ENCODE measurements around the gene LRRTM1. TPM values are rescaled to one million over a fixed set of nuclear protein-coding genes. Genes with fewer than 3 reads are reported as not detected.

The LRRTM1 gene
- total and polyA plus RNA-seq, 8 donors: 0.04 to 0.63 (median 0.09) TPM; not detected in 4

DNA sequence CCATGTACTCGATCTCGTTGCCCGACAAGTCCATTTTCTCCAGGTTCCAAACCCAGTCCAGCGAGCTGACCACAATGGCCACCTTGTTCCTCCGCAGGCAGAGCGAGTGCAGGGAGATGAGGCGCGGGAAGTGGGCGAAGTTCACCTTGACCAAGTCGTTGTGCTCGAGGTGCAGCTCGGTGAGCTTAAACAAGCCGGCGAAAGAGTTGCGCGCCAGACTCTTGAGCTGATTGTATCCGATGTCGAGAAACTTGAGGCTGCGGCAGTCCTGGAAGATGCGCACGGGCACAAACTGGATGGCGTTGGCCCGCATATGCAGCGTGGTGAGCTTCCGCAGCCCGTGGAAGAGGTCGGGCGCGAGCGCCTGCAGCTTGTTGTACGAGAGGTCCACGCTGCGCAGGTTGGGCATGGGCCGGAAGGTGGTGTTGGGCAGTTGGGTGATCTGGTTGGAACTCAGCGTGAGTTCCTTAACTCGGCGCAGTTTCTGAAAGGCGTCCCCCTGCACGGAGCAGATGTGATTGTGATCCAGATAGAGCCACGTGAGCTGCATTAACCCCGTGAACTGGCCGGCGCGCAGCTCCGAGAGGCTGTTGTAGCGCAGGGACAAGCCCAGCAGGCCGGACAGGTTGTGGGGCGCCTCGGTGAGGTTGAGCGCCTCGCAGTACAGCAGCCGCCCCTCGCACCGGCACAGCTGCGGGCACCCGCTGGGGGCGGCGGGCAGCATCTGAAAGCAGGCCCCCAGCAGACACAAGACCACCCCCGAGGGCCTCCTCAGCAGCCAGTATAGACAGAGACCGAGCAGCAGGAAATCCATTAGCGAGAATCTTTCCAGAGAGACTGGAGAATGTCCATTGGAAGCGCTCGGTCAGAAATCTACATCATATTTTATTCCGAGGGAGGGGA is 1.3 kb downstream of the LRRTM1 start:
- TF ChIP-seq, protein P1, sequence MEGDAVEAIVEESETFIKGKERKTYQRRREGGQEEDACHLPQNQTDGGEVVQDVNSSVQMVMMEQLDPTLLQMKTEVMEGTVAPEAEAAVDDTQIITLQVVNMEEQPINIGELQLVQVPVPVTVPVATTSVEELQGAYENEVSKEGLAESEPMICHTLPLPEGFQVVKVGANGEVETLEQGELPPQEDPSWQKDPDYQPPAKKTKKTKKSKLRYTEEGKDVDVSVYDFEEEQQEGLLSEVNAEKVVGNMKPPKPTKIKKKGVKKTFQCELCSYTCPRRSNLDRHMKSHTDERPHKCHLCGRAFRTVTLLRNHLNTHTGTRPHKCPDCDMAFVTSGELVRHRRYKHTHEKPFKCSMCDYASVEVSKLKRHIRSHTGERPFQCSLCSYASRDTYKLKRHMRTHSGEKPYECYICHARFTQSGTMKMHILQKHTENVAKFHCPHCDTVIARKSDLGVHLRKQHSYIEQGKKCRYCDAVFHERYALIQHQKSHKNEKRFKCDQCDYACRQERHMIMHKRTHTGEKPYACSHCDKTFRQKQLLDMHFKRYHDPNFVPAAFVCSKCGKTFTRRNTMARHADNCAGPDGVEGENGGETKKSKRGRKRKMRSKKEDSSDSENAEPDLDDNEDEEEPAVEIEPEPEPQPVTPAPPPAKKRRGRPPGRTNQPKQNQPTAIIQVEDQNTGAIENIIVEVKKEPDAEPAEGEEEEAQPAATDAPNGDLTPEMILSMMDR (IDR thresholded peaks at IDR 0.05): no peak
- ATAC-seq (peak in 2 of 4 donors; percentile 39 to 43), FAIRE-seq (no peak), DNase-seq (peak in 2 of 6 donors; percentile 54 to 65)
- peaks cover 0 to 32% (median 0%) of the 10 kb centered on the region in 4 donors for H3K27me3 ChIP-seq
- H3K36me3 ChIP-seq: no peaks in the 10 kb centered on the region
- intact Hi-C loops (cut with DNase I): no loop called here
- no peaks in the 10 kb centered on the region for H3K4me1 ChIP-seq
- peak overlapping the region in 1 of 4 donors; percentile 14 for H3K4me3 ChIP-seq
- WGBS, 2 donors: 1 to 2% methylated on average over 63 to 64 of the region's 64 CpGs
- no peaks in the 10 kb centered on the region for H3K9me3 ChIP-seq
- no peak overlapping the region for H3K27ac ChIP-seq

DNA sequence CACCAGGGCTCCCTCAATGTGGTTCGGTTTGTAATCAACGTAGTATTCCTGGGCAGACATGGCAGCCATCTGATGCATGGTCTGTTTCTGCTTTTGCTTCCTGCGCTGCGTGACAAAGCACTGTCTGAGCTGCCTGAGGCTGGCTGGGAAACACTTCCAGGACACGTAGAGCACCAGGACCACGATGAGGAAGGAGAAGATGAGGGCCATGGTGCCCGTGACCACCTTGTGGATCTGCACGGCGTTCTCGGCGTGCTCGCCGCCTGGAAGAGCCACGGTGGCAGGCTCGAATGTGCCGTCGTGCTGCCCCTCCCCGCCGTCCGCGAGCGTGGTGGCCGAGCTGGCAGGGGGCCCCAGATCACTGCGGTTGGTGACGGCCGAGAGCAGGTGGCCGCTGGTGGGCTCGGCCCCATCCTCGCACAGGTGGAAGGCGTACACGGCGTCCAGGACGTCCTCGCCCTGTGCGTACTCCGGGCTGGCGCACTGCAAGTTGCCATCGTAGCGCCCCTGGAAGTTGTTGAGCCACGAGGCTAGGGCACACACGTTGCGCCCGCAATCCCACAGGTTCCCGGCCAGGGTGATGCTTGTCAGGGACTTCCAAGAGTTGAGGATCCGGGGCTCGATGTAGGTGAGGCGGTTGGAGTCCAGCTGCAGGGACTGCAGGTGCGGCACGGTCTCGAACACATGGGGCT is 2.1 kb downstream of the LRRTM1 start:
- Histone ChIP-seq H3K27ac (no peak overlapping the region), H3K27me3 (peaks cover 0 to 36% (median 0%) of the 10 kb centered on the region in 4 donors), H3K4me1 (no peaks in the 10 kb centered on the region), H3K36me3 (no peaks in the 10 kb centered on the region), H3K9me3 (no peaks in the 10 kb centered on the region), H3K4me3 (no peak overlapping the region)
- peak in 2 of 6 donors; percentile 50 to 61 for DNase-seq
- WGBS, 2 donors: 3 to 4% methylated on average over 50 of the region's 50 CpGs
- intact Hi-C loops (cut with DNase I): no loop called here
- peak in 1 of 4 donors; percentile 19 for ATAC-seq
- FAIRE-seq: no peak
- TF ChIP-seq, protein P1 (IDR thresholded peaks at IDR 0.05): no peak

DNA sequence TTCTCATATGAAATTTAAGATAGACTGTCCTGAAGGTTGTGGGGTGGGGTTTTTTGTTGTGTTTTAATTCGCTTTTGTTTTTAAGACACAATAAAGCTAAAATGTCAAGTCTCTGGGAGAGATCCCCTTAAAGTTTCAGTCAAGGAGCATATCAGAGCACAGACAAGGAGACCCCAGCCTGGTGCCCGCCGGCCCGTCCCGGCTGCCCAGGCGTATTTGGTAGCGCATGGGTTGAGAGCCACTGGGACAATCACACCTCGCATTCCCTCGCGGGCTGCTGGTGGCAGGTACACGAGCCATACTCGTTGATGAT is 2.6 kb downstream of the LRRTM1 start:
- H3K36me3 ChIP-seq: no peaks in the 10 kb centered on the region
- H3K27ac ChIP-seq: no peak overlapping the region
- FAIRE-seq (no peak), DNase-seq (no peak), ATAC-seq (peak in 1 of 4 donors; percentile 12)
- no peaks in the 10 kb centered on the region for H3K4me1 ChIP-seq
- no peaks in the 10 kb centered on the region for H3K9me3 ChIP-seq
- TF ChIP-seq, protein P1 (IDR thresholded peaks at IDR 0.05): no peak
- 14 to 30% methylated on average over 12 of the region's 12 CpGs for WGBS, 2 donors
- H3K27me3 ChIP-seq: peaks cover 0 to 36% (median 0%) of the 10 kb centered on the region in 4 donors
- intact Hi-C loops (cut with DNase I): no loop called here
- H3K4me3 ChIP-seq: no peak overlapping the region

DNA sequence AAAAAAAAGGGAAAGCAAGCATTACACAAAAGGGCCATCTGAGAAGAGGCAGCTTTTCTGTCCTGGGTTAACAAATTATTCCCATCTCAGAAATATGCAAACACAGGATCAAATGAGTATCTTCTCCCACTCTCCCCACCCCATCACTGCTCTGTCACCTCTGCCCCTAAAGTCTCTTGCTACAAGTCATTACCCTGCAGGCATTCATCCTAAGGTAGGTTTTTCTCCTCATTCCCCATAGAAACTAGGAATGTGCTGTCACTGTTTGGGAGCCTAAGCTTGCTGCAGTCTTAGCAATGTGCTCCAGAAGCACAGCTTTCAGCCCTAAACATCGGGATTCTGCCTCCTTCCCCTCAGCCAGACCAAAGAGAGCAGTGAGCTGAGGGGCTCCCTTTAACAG is 3.6 kb downstream of the LRRTM1 start:
- H3K9me3 ChIP-seq: no peaks in the 10 kb centered on the region
- intact Hi-C loops (cut with DNase I): no loop called here
- FAIRE-seq (no peak), DNase-seq (no peak), ATAC-seq (no peak)
- no peaks in the 10 kb centered on the region for H3K36me3 ChIP-seq
- no peak overlapping the region for H3K4me3 ChIP-seq
- H3K27ac ChIP-seq: no peak overlapping the region
- H3K4me1 ChIP-seq: no peaks in the 10 kb centered on the region
- H3K27me3 ChIP-seq: peaks cover 0 to 36% (median 0%) of the 10 kb centered on the region in 4 donors
- WGBS, 2 donors: 13 to 14% methylated on average over 1 of the region's 1 CpG
- TF ChIP-seq, protein P1 (IDR thresholded peaks at IDR 0.05): no peak

Measured in pancreas (tissue), 10 donors.